ENCODE results near the gene AJM1. TPM values are rescaled to one million over a fixed set of nuclear protein-coding genes. Genes with fewer than 3 reads are reported as not detected.
"Not testable (repeated sequence)": the region's sequence is repeated elsewhere in the genome, so short reads cannot be mapped to it uniquely, and the experiment has no call there.

AJM1 gene
- total RNA-seq, 4 donors from 2014 or later, result 0.72 to 2.5 (median 0.78) TPM

DNA sequence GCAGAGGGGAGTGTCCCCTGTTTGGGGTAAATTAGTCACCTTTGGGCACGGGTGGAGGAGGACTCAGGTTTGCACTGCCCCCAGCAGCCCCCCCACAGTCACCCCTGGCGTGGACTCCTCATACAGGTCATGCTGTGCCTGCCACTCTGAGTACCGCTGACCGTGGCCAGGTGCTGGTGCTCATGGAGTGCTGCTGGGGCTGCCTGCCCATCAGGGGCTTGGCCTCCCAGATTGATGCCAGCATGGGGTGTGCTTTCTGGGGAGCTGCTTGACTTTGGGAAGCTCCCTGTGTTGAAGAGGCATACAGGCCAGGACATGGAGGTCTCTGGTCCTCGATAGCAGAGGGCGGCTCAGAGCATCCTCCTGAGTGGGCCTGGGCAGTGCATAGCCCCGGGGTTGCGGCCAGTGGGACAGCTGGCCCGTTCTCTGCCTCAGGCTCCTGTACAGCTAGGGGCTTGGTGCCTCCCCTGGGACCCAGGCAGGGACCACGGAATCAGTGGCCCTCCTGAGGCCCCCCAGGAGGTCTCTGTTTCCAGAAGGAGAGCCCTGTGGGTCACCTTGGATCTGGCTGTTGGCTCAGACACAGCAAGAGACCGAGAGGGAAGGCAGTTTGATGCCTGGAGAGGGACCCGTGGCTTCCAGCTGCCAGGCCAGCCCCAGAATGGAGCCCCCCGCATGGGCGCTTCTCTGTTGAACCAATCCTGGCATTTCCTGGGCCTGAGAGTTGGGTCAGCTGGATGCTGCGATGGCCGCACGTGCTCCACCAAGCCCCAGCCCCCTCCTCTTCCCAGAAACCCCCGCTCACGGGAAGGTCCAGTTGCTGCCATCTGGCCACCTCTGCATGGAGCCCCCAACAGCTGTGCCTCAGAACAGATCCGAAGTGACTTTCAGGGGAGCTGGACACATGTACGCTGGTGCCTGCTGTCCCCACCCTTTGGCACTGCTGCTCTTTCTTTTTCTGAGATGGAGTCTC, 6.1 kb upstream of the AJM1 start:
- ATAC-seq (ENCODE audit: low FRiP score) (no peak), DNase-seq (ENCODE audit: low spot score) (no peak)

GRCh38 chr9:136837146-136837855, 5.0 kb upstream of the AJM1 start:
- TF ChIP-seq, protein P1, sequence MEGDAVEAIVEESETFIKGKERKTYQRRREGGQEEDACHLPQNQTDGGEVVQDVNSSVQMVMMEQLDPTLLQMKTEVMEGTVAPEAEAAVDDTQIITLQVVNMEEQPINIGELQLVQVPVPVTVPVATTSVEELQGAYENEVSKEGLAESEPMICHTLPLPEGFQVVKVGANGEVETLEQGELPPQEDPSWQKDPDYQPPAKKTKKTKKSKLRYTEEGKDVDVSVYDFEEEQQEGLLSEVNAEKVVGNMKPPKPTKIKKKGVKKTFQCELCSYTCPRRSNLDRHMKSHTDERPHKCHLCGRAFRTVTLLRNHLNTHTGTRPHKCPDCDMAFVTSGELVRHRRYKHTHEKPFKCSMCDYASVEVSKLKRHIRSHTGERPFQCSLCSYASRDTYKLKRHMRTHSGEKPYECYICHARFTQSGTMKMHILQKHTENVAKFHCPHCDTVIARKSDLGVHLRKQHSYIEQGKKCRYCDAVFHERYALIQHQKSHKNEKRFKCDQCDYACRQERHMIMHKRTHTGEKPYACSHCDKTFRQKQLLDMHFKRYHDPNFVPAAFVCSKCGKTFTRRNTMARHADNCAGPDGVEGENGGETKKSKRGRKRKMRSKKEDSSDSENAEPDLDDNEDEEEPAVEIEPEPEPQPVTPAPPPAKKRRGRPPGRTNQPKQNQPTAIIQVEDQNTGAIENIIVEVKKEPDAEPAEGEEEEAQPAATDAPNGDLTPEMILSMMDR (IDR thresholded peaks at IDR 0.05), result no peak
- DNase-seq (ENCODE audit: low spot score), result no peak
- no peak for ATAC-seq (ENCODE audit: low FRiP score)

More for the DNA sequence above, 6.1 kb upstream of the AJM1 start:
- TF ChIP-seq, protein P1 (IDR thresholded peaks at IDR 0.05), result no peak

DNA sequence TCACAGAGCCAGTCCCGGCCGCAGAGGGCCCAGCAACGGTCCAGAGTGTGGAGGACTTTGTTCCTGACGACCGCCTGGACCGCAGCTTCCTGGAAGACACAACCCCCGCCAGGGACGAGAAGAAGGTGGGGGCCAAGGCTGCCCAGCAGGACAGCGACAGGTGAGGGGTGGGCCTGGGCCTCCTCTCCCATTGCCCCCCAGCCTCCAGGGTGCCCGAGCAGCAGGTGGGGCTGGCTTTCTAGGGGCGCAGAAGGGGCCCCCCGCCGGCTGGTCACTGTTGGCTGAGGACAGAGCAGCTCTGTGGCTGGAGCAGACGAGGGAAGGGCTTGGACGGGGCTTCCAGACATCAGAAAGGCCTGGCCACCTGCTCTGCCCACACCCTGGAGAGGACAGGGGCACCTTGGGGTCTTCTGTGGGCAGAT, 4.4 kb upstream of the AJM1 start:
- ATAC-seq (ENCODE audit: low FRiP score), result not testable (repeated sequence)

GRCh38 chr9:136838314-136839228, 3.7 kb upstream of the AJM1 start:
- no peak for ATAC-seq (ENCODE audit: low FRiP score)
- TF ChIP-seq, protein P1 (IDR thresholded peaks at IDR 0.05), result no peak
- DNase-seq (ENCODE audit: low spot score), result no peak

More for the DNA sequence above, 4.4 kb upstream of the AJM1 start:
- DNase-seq (ENCODE audit: low spot score), result not testable (repeated sequence)

GRCh38 chr9:136839229-136840139, 2.8 kb upstream of the AJM1 start:
- TF ChIP-seq, protein P1 (IDR thresholded peaks at IDR 0.05), result no peak
- no peak for ATAC-seq (ENCODE audit: low FRiP score)
- DNase-seq (ENCODE audit: low spot score), result no peak

DNA sequence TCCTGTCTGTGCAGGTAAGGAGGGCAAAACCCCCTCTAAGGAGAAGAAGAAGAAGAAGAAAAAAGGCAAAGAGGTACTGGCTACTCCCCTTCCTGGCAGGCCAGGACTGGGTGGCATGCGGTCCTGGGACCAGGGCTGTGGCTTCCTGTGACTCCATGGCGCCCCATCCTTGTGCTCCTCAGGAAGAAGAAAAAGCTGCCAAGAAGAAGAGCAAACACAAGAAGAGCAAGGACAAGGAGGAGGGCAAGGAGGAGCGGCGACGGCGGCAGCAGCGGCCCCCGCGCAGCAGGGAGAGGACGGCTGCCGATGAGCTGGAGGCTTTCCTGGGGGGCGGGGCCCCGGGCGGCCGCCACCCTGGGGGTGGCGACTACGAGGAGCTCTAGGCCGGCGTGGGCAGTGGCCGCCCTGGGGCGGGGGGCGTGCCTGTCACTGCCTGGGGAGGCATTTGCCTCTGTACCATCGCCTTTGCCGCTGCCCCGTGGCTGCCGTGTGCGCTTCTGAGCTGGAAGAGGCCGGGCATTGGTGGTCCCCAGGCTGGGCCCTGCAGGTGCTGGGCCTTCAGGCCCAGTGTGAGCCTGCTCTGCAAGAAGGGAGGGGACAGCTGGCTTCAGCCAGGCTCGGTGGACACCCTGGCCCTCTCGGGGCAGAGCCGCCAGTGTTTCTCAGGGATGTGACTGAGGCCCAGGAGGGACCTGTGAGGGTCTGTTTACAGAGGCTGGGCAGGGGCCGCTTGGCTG, 2.0 kb upstream of the AJM1 start:
- ATAC-seq (ENCODE audit: low FRiP score), result no peak
- TF ChIP-seq, protein P1 (IDR thresholded peaks at IDR 0.05), result no peak
- DNase-seq (ENCODE audit: low spot score), result no peak
